PFSK-1 (cell line): ENCODE measurements around the gene ENPEP.

ENCODE experiments used
- POLR2AphosphoS5 ChIP-seq: IDR thresholded peaks from 2 replicates; pipeline ENCODE4 v1.6.1; 2012; ENCODE audit warnings: low read depth, mild to moderate bottlenecking, control low read depth, low read length, moderate library complexity
- TF ChIP-seq, protein P1 (sequence below), 2 experiments: IDR thresholded peaks; 2 replicates each; pipeline versions ENCODE4 v1.6.1 to v1.8.0; 2011 to 2012; ENCODE audit warnings: low read depth in 2 of 2, low read length in 2 of 2, control low read depth in 1 of 2, inconsistent platforms in 1 of 2, mild to moderate bottlenecking in 1 of 2, moderate library complexity in 1 of 2; ENCODE audit not compliant: insufficient read depth in 1 of 2

DNA sequence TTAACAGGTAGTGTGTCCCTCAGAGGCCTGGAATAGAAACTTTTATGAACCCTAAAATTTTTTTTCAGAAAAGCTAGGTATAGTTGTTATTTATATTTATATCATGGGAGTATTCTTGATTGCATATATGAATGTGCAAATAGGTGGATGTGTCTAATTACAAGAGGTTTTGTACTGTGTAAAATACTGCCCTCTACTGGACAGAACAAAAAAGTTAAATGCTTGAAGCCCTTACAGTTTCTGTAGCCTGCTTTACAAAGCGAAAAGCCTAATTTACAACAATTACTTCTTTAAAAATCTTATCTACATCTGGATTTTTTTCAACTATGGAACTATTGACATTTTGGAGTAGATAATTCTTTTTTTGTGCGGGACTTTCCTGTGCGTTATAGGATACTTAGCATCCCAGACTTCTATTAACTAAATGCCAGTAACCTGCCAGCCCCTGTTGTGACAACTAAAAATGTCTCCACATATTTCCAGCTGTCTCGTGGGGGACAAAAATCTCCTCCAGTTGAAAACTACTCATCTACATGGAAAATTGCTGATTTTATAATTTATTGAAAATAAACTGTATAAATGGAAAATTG lies 35.1 kb downstream of the ENPEP start:
- TF ChIP-seq, protein P1, sequence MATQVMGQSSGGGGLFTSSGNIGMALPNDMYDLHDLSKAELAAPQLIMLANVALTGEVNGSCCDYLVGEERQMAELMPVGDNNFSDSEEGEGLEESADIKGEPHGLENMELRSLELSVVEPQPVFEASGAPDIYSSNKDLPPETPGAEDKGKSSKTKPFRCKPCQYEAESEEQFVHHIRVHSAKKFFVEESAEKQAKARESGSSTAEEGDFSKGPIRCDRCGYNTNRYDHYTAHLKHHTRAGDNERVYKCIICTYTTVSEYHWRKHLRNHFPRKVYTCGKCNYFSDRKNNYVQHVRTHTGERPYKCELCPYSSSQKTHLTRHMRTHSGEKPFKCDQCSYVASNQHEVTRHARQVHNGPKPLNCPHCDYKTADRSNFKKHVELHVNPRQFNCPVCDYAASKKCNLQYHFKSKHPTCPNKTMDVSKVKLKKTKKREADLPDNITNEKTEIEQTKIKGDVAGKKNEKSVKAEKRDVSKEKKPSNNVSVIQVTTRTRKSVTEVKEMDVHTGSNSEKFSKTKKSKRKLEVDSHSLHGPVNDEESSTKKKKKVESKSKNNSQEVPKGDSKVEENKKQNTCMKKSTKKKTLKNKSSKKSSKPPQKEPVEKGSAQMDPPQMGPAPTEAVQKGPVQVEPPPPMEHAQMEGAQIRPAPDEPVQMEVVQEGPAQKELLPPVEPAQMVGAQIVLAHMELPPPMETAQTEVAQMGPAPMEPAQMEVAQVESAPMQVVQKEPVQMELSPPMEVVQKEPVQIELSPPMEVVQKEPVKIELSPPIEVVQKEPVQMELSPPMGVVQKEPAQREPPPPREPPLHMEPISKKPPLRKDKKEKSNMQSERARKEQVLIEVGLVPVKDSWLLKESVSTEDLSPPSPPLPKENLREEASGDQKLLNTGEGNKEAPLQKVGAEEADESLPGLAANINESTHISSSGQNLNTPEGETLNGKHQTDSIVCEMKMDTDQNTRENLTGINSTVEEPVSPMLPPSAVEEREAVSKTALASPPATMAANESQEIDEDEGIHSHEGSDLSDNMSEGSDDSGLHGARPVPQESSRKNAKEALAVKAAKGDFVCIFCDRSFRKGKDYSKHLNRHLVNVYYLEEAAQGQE (IDR thresholded peaks at IDR 0.05; ENCODE audit: insufficient read depth in 1 of 2, low read depth in 2 of 2, low read length in 2 of 2) = no peak
- no peak for TF ChIP-seq POLR2AphosphoS5
